ENCODE data around the gene CENPP. TPM values are rescaled to one million over a fixed set of nuclear protein-coding genes. Genes with fewer than 3 reads are reported as not detected.

The CENPP gene
- total and polyA plus RNA-seq, 2 donors from 2014 or later: 1.2 to 4.2 TPM

DNA sequence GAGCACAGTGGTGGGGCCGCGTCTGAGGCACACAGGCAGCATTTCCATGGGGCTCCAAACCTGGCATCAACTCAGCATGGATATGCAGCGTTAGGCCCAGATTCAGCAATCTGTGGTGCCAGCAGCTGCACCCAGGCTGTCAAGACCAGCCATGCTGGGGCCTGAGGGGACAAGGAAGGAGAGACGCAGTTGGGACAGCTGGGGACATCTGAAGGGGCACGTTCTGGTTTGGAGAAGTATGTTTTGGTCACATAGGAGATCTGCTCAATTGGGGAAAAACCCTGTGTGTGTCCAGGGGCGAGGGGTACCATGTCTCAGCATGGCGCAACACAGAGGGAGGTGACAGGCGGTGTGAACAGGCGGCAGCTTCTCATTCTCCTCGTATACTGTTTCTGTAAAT lies 276.7 kb downstream of the CENPP start:
- Histone ChIP-seq H3K9me3 (ENCODE audit: control insufficient read depth in 2 of 3, insufficient read depth in 1 of 3, low read length in 3 of 3) (peaks cover 0 to 5% (median 0%) of the 10 kb centered on the region in 3 donors), H3K27ac (ENCODE audit: low read depth in 2 of 2, low read length in 2 of 2) (no peak overlapping the region), H3K36me3 (ENCODE audit: control insufficient read depth in 2 of 3, insufficient read depth in 3 of 3, low read length in 3 of 3) (no peaks in the 10 kb centered on the region), H3K27me3 (ENCODE audit: control insufficient read depth, insufficient read depth, low read length) (no peaks in the 10 kb centered on the region), H3K4me1 (ENCODE audit: control insufficient read depth in 2 of 3, insufficient read depth in 2 of 3, low read depth in 1 of 3, low read length in 3 of 3) (peaks cover 0 to 17% (median 0%) of the 10 kb centered on the region in 3 donors), H3K4me3 (ENCODE audit: low read length in 3 of 3) (no peak overlapping the region), H3K9ac (ENCODE audit: low read length in 3 of 3) (no peak overlapping the region)
- no peak for TF ChIP-seq CTCF (IDR thresholded peaks at IDR 0.05; ENCODE audit: borderline replicate concordance, extremely low read depth, insufficient read depth)
- intact Hi-C loops (cut with DNase I): no loop called here
- DNase-seq (no peak), FAIRE-seq (no peak)

DNA sequence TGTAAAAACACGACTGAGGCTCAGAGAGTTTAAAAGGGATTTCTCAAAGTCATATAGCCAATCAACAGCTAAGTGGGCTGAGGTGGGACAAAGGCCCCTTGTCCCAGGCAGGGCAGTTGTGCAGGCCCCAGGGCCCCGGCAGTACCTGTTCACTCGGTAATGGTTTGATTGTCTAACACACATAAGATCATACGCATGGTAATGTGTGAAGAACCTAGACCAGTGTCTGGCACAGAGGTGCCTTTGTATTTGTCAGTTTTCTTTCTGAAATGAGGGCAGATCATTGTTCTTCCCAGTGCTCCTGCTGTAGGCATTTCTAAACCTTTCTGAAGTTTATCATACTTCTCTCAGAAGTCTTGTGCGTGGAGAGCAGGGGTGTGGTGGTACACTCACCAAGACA lies 277.3 kb downstream of the CENPP start:
- peaks cover 0 to 5% (median 0%) of the 10 kb centered on the region in 3 donors for H3K9me3 ChIP-seq (ENCODE audit: control insufficient read depth in 2 of 3, insufficient read depth in 1 of 3, low read length in 3 of 3)
- H3K27me3 ChIP-seq (ENCODE audit: control insufficient read depth, insufficient read depth, low read length): no peaks in the 10 kb centered on the region
- no peak for TF ChIP-seq CTCF (IDR thresholded peaks at IDR 0.05; ENCODE audit: borderline replicate concordance, extremely low read depth, insufficient read depth)
- no peak overlapping the region for H3K27ac ChIP-seq (ENCODE audit: low read depth in 2 of 2, low read length in 2 of 2)
- H3K4me3 ChIP-seq (ENCODE audit: low read length in 3 of 3): no peak overlapping the region
- peaks cover 1 to 19% (median 3%) of the 10 kb centered on the region in 3 donors for H3K4me1 ChIP-seq (ENCODE audit: control insufficient read depth in 2 of 3, insufficient read depth in 2 of 3, low read depth in 1 of 3, low read length in 3 of 3)
- H3K36me3 ChIP-seq (ENCODE audit: control insufficient read depth in 2 of 3, insufficient read depth in 3 of 3, low read length in 3 of 3): no peaks in the 10 kb centered on the region
- FAIRE-seq (no peak), DNase-seq (no peak)
- intact Hi-C loops (cut with DNase I): no loop called here
- no peak overlapping the region for H3K9ac ChIP-seq (ENCODE audit: low read length in 3 of 3)

- no peak for TF ChIP-seq CTCF (IDR thresholded peaks at IDR 0.05; ENCODE audit: borderline replicate concordance, extremely low read depth, insufficient read depth)
- no peak for DNase-seq
- Histone ChIP-seq H3K9me3 (ENCODE audit: control insufficient read depth in 2 of 3, insufficient read depth in 1 of 3, low read length in 3 of 3) (peaks cover 0 to 5% (median 0%) of the 10 kb centered on the region in 3 donors), H3K4me1 (ENCODE audit: control insufficient read depth in 2 of 3, insufficient read depth in 2 of 3, low read depth in 1 of 3, low read length in 3 of 3) (peaks cover 8 to 17% (median 11%) of the 10 kb centered on the region in 3 donors), H3K36me3 (ENCODE audit: control insufficient read depth in 2 of 3, insufficient read depth in 3 of 3, low read length in 3 of 3) (no peaks in the 10 kb centered on the region), H3K27me3 (ENCODE audit: control insufficient read depth, insufficient read depth, low read length) (no peaks in the 10 kb centered on the region), H3K9ac (ENCODE audit: low read length in 3 of 3) (no peak overlapping the region), H3K4me3 (ENCODE audit: low read length in 3 of 3) (no peak overlapping the region), H3K27ac (ENCODE audit: low read depth in 2 of 2, low read length in 2 of 2) (no peak overlapping the region)
- no peak for FAIRE-seq
- intact Hi-C loops (cut with DNase I): no loop called here
These were observed 278.2 kb downstream of the CENPP start for GRCh38 chr9:92603990-92604389.

GRCh38 chr9:92605224-92605623 lies 279.5 kb downstream of the CENPP start:
- DNase-seq: no peak
- FAIRE-seq: no peak
- no peaks in the 10 kb centered on the region for H3K36me3 ChIP-seq (ENCODE audit: control insufficient read depth in 2 of 3, insufficient read depth in 3 of 3, low read length in 3 of 3)
- H3K4me3 ChIP-seq (ENCODE audit: low read length in 3 of 3): no peak overlapping the region
- H3K9ac ChIP-seq (ENCODE audit: low read length in 3 of 3): no peak overlapping the region
- H3K27me3 ChIP-seq (ENCODE audit: control insufficient read depth, insufficient read depth, low read length): no peaks in the 10 kb centered on the region
- no peak for TF ChIP-seq CTCF (IDR thresholded peaks at IDR 0.05; ENCODE audit: borderline replicate concordance, extremely low read depth, insufficient read depth)
- peaks cover 0 to 5% (median 0%) of the 10 kb centered on the region in 3 donors for H3K9me3 ChIP-seq (ENCODE audit: control insufficient read depth in 2 of 3, insufficient read depth in 1 of 3, low read length in 3 of 3)
- peaks cover 8 to 19% (median 11%) of the 10 kb centered on the region in 3 donors for H3K4me1 ChIP-seq (ENCODE audit: control insufficient read depth in 2 of 3, insufficient read depth in 2 of 3, low read depth in 1 of 3, low read length in 3 of 3)
- intact Hi-C loops (cut with DNase I): no loop called here
- no peak overlapping the region for H3K27ac ChIP-seq (ENCODE audit: low read depth in 2 of 2, low read length in 2 of 2)

Data from kidney (tissue), 14 donors.